MCF 10A (cell line): Measurements from ENCODE around the gene PRXL2A. TPM values are rescaled to one million over a fixed set of nuclear protein-coding genes. Genes with fewer than 3 reads are reported as not detected.

Experiments used
- BruUV-seq: library from RNA; stranded (reverse); fragments of 400-500 nt; replicated peaks from 2 replicates; lab custom pipeline; 2021; lab: Mats Ljungman, UMichigan
- CTCF ChIA-PET: fragments of 300-600 bp; sonication (Branson Sonifier 250); formaldehyde crosslinking; extraction: SDS; loops from one replicate; lab custom pipeline; 2021; ENCODE audit warnings: antibody characterized with exemption, inconsistent platforms; lab: Yijun Ruan, JAX
- POLR2A ChIA-PET: fragments of 300-600, 350-650 bp; sonication (Branson Sonifier 250); formaldehyde crosslinking; extraction: SDS; loops from one replicate; lab custom pipeline; 2020; ENCODE audit warnings: antibody characterized with exemption, inconsistent platforms; lab: Yijun Ruan, JAX
- DNase-seq: peaks from one replicate; pipeline ENCODE4 v3.0.0-alpha.2; 2018; ENCODE audit not compliant: unreplicated experiment
- H3K27ac Mint-ChIP-seq: one replicate; pipeline ENCODE4 v1.8.0; 2022; ENCODE audit warnings: mild to moderate bottlenecking, low read depth, mixed read lengths; ENCODE audit not compliant: unreplicated experiment
- H3K27me3 Mint-ChIP-seq: one replicate; pipeline ENCODE4 v1.8.0; 2022; ENCODE audit warnings: mixed read lengths; ENCODE audit not compliant: insufficient read depth, unreplicated experiment
- H3K36me3 Mint-ChIP-seq: one replicate; pipeline ENCODE4 v1.8.0; 2022; ENCODE audit warnings: mild to moderate bottlenecking, moderate library complexity, mixed read lengths; ENCODE audit not compliant: insufficient read depth, unreplicated experiment
- H3K4me1 Mint-ChIP-seq: one replicate; pipeline ENCODE4 v1.8.0; 2022; ENCODE audit warnings: mixed read lengths; ENCODE audit not compliant: insufficient read depth, unreplicated experiment
- H3K4me3 Mint-ChIP-seq: one replicate; pipeline ENCODE4 v1.8.0; 2022; ENCODE audit warnings: mild to moderate bottlenecking, moderate library complexity, mixed read lengths; ENCODE audit not compliant: unreplicated experiment
- H3K9me3 Mint-ChIP-seq: one replicate; pipeline ENCODE4 v1.8.0; 2022; ENCODE audit warnings: mixed read lengths; ENCODE audit not compliant: unreplicated experiment
- intact Hi-C: fragments of 100-400 bp; cut with micrococcal nuclease; formaldehyde crosslinking; loops from 2 replicates; pipeline ENCODE4 v1.14.1; 2022
- total RNA-seq: library from RNA; stranded (reverse); gene quantifications from 2 replicates; pipeline ENCODE4 v1.2.3, GENCODE V29; 2022
- TF ChIP-seq, protein P1 (sequence below): fragments of 200-600 bp; IDR thresholded peaks from one replicate; pipeline ENCODE4 v1.8.0; 2022; ENCODE audit warnings: antibody characterized with exemption, mild to moderate bottlenecking; ENCODE audit not compliant: unreplicated experiment

Gene PRXL2A
- total RNA-seq, 1 experiment from 2014 or later = 6.7 TPM

DNA sequence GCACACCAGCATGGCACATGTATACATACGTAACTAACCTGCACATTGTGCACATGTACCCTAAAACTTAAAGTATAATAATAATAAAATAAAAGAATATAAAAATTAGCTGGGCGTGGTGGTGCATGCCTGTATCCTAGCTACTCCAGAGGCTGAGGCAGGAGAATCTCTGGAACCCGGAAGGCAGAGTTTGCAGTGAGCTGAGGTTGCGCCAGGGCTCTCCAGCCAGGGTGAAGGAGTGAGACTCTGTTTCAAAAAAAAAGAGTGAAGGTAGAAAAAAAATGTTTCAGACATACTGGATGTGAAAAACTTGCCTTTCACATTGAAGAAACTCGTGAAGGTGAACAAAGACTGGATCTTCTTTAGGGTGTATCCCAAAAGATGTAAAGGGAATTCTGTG is 72.5 kb downstream of the PRXL2A start:
- Mint-ChIP-seq H3K27me3 (no peaks in the 10 kb centered on the region), H3K9me3 (peaks cover 13% of the 10 kb centered on the region), H3K36me3 (peaks cover 27% of the 10 kb centered on the region), H3K27ac (no peak overlapping the region), H3K4me3 (no peak overlapping the region), H3K4me1 (peaks cover 28% of the 10 kb centered on the region)
- intact Hi-C loops = no loop called here
- CTCF ChIA-PET = no interaction called here
- no TSS peak for BruUV-seq
- POLR2A ChIA-PET = no interaction called here
- TF ChIP-seq, protein P1, sequence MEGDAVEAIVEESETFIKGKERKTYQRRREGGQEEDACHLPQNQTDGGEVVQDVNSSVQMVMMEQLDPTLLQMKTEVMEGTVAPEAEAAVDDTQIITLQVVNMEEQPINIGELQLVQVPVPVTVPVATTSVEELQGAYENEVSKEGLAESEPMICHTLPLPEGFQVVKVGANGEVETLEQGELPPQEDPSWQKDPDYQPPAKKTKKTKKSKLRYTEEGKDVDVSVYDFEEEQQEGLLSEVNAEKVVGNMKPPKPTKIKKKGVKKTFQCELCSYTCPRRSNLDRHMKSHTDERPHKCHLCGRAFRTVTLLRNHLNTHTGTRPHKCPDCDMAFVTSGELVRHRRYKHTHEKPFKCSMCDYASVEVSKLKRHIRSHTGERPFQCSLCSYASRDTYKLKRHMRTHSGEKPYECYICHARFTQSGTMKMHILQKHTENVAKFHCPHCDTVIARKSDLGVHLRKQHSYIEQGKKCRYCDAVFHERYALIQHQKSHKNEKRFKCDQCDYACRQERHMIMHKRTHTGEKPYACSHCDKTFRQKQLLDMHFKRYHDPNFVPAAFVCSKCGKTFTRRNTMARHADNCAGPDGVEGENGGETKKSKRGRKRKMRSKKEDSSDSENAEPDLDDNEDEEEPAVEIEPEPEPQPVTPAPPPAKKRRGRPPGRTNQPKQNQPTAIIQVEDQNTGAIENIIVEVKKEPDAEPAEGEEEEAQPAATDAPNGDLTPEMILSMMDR = no peak
- DNase-seq = no peak

DNA sequence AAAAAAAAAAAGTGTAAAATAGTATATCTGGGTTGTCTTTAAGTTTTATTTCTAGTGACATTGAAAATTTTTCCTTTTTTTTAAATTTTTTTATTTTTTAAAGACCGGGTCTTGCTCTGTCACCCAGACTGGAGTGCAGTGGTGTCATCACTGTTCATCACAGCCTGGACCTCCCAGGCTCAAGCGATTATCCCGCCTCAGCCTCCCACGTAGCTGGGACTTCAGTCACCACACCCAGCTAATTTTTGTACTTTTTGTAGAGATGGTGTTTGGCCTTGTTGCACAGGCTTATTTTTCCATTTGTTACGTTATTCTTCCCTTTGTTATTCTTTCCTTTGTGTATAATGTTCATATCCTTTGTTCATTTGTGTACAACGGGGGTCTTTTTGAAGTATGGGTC is 75.9 kb downstream of the PRXL2A start:
- intact Hi-C loops = no loop called here
- no peaks in the 10 kb centered on the region for H3K27me3 Mint-ChIP-seq
- ChIA-PET POLR2A (interaction anchor here (0.6 to 3.3 kb wide), 5 partner anchors 13 to 326 kb away, joined by 3 to 28 read pairs (median 4); no protein-coding TSS in a partner anchor), CTCF (interaction anchor here (0.6 to 2.1 kb wide), 4 partner anchors 14 to 25 kb away, joined by 4 to 8 read pairs (median 6); no protein-coding TSS in a partner anchor)
- TF ChIP-seq, protein P1 = no peak
- no peak for DNase-seq
- H3K4me3 Mint-ChIP-seq = no peak overlapping the region
- no TSS peak for BruUV-seq
- peaks cover 21% of the 10 kb centered on the region for H3K4me1 Mint-ChIP-seq
- H3K36me3 Mint-ChIP-seq = peaks cover 21% of the 10 kb centered on the region
- H3K9me3 Mint-ChIP-seq = no peaks in the 10 kb centered on the region
- peak overlapping the region; percentile 70 for H3K27ac Mint-ChIP-seq

DNA sequence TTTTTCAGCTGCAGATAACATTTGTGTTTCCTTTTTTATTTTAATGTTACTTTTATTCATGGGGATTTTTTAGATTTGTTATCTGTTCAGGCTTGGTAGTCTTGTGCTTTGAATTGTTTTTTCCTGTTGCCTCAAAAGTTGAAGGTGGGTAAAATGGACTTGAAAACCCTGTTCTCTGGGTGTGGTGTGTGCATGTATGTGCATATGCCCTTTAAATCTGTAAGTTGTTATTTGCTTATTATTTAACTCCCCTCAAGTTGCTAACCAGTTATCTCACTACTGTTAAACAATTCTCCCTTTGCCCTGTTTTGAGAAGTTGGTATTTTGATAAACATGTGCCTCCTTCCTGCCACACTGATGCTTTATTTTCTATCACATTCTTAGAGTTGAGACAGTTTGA is 76.3 kb downstream of the PRXL2A start:
- H3K9me3 Mint-ChIP-seq = no peaks in the 10 kb centered on the region
- intact Hi-C loops = no loop called here
- peaks cover 26% of the 10 kb centered on the region for H3K36me3 Mint-ChIP-seq
- BruUV-seq = no TSS peak
- no peaks in the 10 kb centered on the region for H3K27me3 Mint-ChIP-seq
- no peak for DNase-seq
- H3K4me3 Mint-ChIP-seq = no peak overlapping the region
- H3K27ac Mint-ChIP-seq = peak overlapping the region; percentile 70
- CTCF ChIA-PET = interaction anchor here (0.6 to 2.1 kb wide), 4 partner anchors 14 to 24 kb away, joined by 4 to 8 read pairs (median 6); no protein-coding TSS in a partner anchor
- TF ChIP-seq, protein P1 = no peak
- peaks cover 22% of the 10 kb centered on the region for H3K4me1 Mint-ChIP-seq
- POLR2A ChIA-PET = interaction anchor here (0.6 to 3.3 kb wide), 4 partner anchors 13 to 327 kb away, joined by 3 to 28 read pairs (median 4); no protein-coding TSS in a partner anchor

DNA sequence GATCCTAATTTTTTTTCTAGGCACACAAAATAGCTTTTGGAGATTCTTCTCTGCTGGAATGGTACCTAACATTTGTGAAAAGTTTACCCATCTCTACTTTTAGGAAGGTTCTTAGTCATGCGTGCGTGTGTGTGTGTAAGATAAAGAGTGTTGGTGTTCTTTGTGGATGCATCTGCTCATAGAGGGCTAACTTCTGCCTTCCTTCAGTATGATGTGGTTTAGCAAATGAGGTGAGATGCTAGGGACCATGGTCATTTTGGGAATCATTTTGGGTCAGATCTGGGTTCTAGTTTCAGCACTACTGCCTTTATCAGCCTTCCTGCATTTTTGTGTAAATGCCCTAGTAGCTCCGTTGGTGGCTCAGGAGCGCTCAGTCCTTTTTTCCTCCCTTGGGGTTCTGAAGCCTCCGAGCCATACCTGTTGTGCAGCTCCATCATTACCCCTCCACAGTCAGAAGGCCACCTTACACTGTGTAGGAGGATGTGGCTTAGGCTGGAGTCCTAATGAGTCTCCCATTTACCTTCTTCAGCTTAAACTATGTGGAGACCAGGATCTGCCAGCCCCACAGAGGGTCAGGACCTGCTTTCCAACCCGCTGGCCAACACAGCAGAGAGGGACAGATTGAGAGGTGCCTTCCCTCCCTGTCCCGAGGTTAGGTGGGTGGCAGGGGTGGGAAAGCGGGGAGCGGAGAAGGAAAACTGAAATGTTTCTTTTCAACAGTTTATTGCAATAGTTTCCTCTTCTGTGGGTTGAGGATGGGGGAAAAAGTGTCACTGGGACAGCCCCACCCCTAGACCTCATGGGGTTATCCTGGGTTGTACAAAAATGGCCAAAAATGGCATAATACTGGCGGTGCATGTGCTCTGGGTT is 77.0 kb downstream of the PRXL2A start:
- POLR2A ChIA-PET = interaction anchor here (0.6 to 3.3 kb wide), 4 partner anchors 12 to 327 kb away, joined by 3 to 28 read pairs (median 4); no protein-coding TSS in a partner anchor
- BruUV-seq = no TSS peak
- no peaks in the 10 kb centered on the region for H3K27me3 Mint-ChIP-seq
- TF ChIP-seq, protein P1 = no peak
- CTCF ChIA-PET = interaction anchor here (0.6 to 2.1 kb wide), 3 partner anchors 13 to 110 kb away, joined by 5 to 8 read pairs (median 7); no protein-coding TSS in a partner anchor
- DNase-seq = no peak
- H3K27ac Mint-ChIP-seq = no peak overlapping the region
- intact Hi-C loops = no loop called here
- no peaks in the 10 kb centered on the region for H3K9me3 Mint-ChIP-seq
- no peak overlapping the region for H3K4me3 Mint-ChIP-seq
- peaks cover 32% of the 10 kb centered on the region for H3K36me3 Mint-ChIP-seq
- peaks cover 29% of the 10 kb centered on the region for H3K4me1 Mint-ChIP-seq
